ENCODE measurements around the gene ZNF425. TPM values are rescaled to one million over a fixed set of nuclear protein-coding genes. Genes with fewer than 3 reads are reported as not detected.

ZNF425 gene
- total and polyA plus RNA-seq, 9 of the 15 experiments (the other 6 are each of a cell fraction or from before 2014, with no cell fraction given), result 0.03 to 0.89 (median 0.54) TPM

DNA sequence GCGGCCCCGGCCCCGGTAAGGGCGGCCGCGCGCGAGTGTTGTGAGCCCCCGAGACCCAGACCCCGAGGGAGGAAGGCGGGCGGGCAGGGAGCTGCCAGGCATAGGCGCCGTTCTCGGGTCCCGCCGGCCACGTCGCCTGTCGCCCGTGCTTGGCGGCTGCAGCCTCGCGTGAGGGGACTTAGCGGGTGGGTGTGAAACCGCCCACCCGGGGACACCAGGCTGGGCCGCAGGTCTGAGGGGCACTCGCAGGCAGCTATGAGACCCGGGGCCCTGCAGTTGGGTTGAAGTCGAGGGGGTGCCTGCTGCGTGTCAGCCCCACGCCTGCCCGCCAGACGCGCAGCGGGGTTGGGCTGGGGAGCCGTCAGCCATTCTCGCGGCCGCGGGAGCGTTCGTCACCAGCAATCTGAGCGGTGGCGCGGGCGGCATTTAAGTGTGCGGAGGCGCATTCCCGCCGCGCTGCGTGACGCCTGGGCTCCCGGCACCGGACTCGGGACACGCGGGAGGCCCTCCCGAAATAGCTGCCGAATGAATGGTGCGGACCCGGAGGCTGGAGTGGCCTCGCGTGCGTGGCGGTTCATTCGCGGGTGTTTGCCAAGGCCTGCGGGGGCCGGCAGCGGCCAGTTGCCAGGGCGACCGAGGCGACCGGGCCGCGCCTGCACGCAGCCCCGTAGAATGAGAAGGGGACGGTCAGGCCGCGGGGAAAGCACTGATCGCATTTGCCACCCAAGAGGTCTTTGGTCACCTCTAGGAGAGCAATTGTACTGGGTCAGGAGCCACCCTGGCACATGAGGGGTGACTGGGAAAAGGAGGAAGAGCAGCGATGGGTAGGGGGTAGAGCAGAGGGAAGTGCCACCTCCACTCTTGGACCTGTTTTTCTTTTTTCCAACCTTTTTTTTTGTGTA lies 21.9 kb upstream of the ZNF425 start (continued):
- TF ChIP-seq, protein P1, sequence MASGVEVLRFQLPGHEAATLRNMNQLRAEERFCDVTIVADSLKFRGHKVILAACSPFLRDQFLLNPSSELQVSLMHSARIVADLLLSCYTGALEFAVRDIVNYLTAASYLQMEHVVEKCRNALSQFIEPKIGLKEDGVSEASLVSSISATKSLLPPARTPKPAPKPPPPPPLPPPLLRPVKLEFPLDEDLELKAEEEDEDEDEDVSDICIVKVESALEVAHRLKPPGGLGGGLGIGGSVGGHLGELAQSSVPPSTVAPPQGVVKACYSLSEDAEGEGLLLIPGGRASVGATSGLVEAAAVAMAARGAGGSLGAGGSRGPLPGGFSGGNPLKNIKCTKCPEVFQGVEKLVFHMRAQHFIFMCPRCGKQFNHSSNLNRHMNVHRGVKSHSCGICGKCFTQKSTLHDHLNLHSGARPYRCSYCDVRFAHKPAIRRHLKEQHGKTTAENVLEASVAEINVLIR (CRISPR knock-in tag; IDR thresholded peaks at IDR 0.05), result no peak
- TF ChIP-seq ZFP91 (CRISPR knock-in tag; IDR thresholded peaks at IDR 0.05) (no peak; the same call in 1 of the 2 replicates), KAT7 (CRISPR knock-in tag; IDR thresholded peaks at IDR 0.05; ENCODE audit: borderline replicate concordance) (peak; percentile 49; the same call in 1 of the 2 replicates), MCM5 (IDR thresholded peaks at IDR 0.05; ENCODE audit: low read depth) (no peak), ZNF184 (CRISPR knock-in tag; IDR thresholded peaks at IDR 0.05) (no peak), POLR2AphosphoS5 (IDR thresholded peaks at IDR 0.05; ENCODE audit: control insufficient read depth, insufficient read depth, low read depth, low read length) (no peak), ZNF444 (CRISPR knock-in tag; IDR thresholded peaks at IDR 0.05) (no peak), RAD21 (CRISPR knock-in tag; conservative IDR thresholded peaks at IDR 0.05 in 1 of 2, IDR thresholded peaks at IDR 0.05 in 1 of 2) (no peak), JUN (IDR thresholded peaks at IDR 0.05; ENCODE audit: borderline replicate concordance, low read depth, low read length) (no peak), JUN (CRISPR knock-in tag; IDR thresholded peaks at IDR 0.05; ENCODE audit: borderline replicate concordance) (peak; percentile 56; the same call in 1 of the 2 replicates), POLR3G (IDR thresholded peaks at IDR 0.05; ENCODE audit: extremely low read depth, insufficient read length, insufficient replicate concordance) (no peak), NFATC3 (IDR thresholded peaks at IDR 0.05) (no peak), CBFA2T3 (IDR thresholded peaks at IDR 0.05) (0 out of 2 replicates have a peak, but pooled peaks have one; percentile 9), FOS (IDR thresholded peaks at IDR 0.05; ENCODE audit: extremely low read depth, insufficient read length) (no peak), TCF7 (IDR thresholded peaks at IDR 0.05; ENCODE audit: borderline replicate concordance) (no peak), POLR2AphosphoS2 (IDR thresholded peaks at IDR 0.05; ENCODE audit: low read length) (no peak), HBP1 (CRISPR knock-in tag; IDR thresholded peaks at IDR 0.05) (no peak), IRF2 (CRISPR knock-in tag; IDR thresholded peaks at IDR 0.05) (no peak), SMAD1 (IDR thresholded peaks at IDR 0.05; ENCODE audit: low read depth, low read length, partially characterized antibody) (no peak), ARID2 (IDR thresholded peaks at IDR 0.05) (no peak), SRSF3 (IDR thresholded peaks at IDR 0.05; ENCODE audit: insufficient read depth, low read length) (0 out of 2 replicates have a peak, but pooled peaks have one; percentile 15), FOXP1 (CRISPR knock-in tag; IDR thresholded peaks at IDR 0.05) (peak; percentile 72; the same call in 1 of the 2 replicates), TGIF2 (CRISPR knock-in tag; IDR thresholded peaks at IDR 0.05) (peak; percentile 75; the same call in 1 of the 2 replicates), ZKSCAN3 (CRISPR knock-in tag; IDR thresholded peaks at IDR 0.05) (no peak), SOX6 (IDR thresholded peaks at IDR 0.05) (no peak)

All from K562 (cell line).